Muscle of leg (tissue), 11 donors: ENCODE data around the gene AFAP1. TPM values are rescaled to one million over a fixed set of nuclear protein-coding genes. Genes with fewer than 3 reads are reported as not detected.
A peak's percentile ranks its signal among the peaks of the same experiment; 100 is the strongest.

Experiments used
- DNase-seq: peaks from one replicate; pipeline ENCODE4 v3.0.0; 2013
- H3K27ac ChIP-seq: one replicate; pipeline ENCODE4 v1.5.1; 2013; ENCODE audit warnings: mild to moderate bottlenecking, low read length, control low read depth
- H3K27me3 ChIP-seq: one replicate; pipeline ENCODE4 v1.6.1; 2013; ENCODE audit warnings: low read length; ENCODE audit not compliant: control insufficient read depth, insufficient read depth
- H3K36me3 ChIP-seq: one replicate; pipeline ENCODE4 v1.6.1; 2013; ENCODE audit warnings: low read length; ENCODE audit not compliant: control insufficient read depth, insufficient read depth
- H3K4me1 ChIP-seq: one replicate; pipeline ENCODE4 v1.6.1; 2013; ENCODE audit warnings: low read length; ENCODE audit not compliant: control insufficient read depth, insufficient read depth
- H3K4me3 ChIP-seq: one replicate; pipeline ENCODE4 v1.5.1; 2013; ENCODE audit warnings: low read length, control low read depth
- H3K9me3 ChIP-seq: replicated peaks from 2 replicates; pipeline ENCODE4 v1.6.1; 2013; ENCODE audit warnings: low read depth, low read length; ENCODE audit not compliant: control insufficient read depth
- WGBS: methylation state at CpG from one replicate; pipeline ENCODE4 v1.1.5; 2013; ENCODE audit warnings: missing lambda C conversion rate; ENCODE audit not compliant: insufficient coverage; 5-methylcytosine and 5-hydroxymethylcytosine counted together
- polyA plus RNA-seq, 8 donors: library from polyadenylated mRNA; unstranded; fragments of 120-200 nt; gene quantifications; one replicate each; pipeline versions ENCODE4 v1.2.1 to v1.2.3, GENCODE V29; 2013; ENCODE audit warnings: inconsistent platforms in 1 of 8, low replicate concordance in 1 of 8; ENCODE audit not compliant: insufficient read length in 8 of 8, insufficient read depth in 1 of 8
- total RNA-seq: library from RNA; stranded (reverse); fragments of 120-200 nt; gene quantifications from one replicate; pipeline ENCODE4 v1.2.4, GENCODE V29; 2013

The AFAP1 gene
- total and polyA plus RNA-seq, 9 donors = 21.9 to 43.0 (median 34.3) TPM

- WGBS = 66% methylated on average over 10 of the region's 13 CpGs
Measured at GRCh38 chr4:7721984-7722551, 217.6 kb downstream of the AFAP1 start.

GRCh38 chr4:7719354-7720174 lies 220.1 kb downstream of the AFAP1 start:
- Histone ChIP-seq H3K27ac (no peak overlapping the region), H3K9me3 (no peaks in the 10 kb centered on the region), H3K4me3 (no peak overlapping the region), H3K36me3 (peaks cover 6% of the 10 kb centered on the region), H3K4me1 (peaks cover 12% of the 10 kb centered on the region), H3K27me3 (peaks cover 24% of the 10 kb centered on the region)
- DNase-seq = peak; percentile 65
- WGBS = 24% methylated on average over 22 of the region's 33 CpGs

More at GRCh38 chr4:7721984-7722551, 217.6 kb downstream of the AFAP1 start:
- peaks cover 3% of the 10 kb centered on the region for H3K36me3 ChIP-seq
- peaks cover 22% of the 10 kb centered on the region for H3K27me3 ChIP-seq
- no peak overlapping the region for H3K27ac ChIP-seq
- H3K9me3 ChIP-seq = no peaks in the 10 kb centered on the region
- H3K4me1 ChIP-seq = peaks cover 12% of the 10 kb centered on the region
- DNase-seq = no peak
- no peak overlapping the region for H3K4me3 ChIP-seq

GRCh38 chr4:7717946-7718490 lies 221.6 kb downstream of the AFAP1 start:
- no peak overlapping the region for H3K4me3 ChIP-seq
- H3K27ac ChIP-seq = no peak overlapping the region
- peaks cover 24% of the 10 kb centered on the region for H3K27me3 ChIP-seq
- no peaks in the 10 kb centered on the region for H3K9me3 ChIP-seq
- peaks cover 6% of the 10 kb centered on the region for H3K36me3 ChIP-seq
- no peak for DNase-seq
- WGBS = 79% methylated on average over 20 of the region's 24 CpGs
- peaks cover 11% of the 10 kb centered on the region for H3K4me1 ChIP-seq

GRCh38 chr4:7717161-7717560 lies 222.5 kb downstream of the AFAP1 start:
- Histone ChIP-seq H3K4me3 (no peak overlapping the region), H3K27me3 (peaks cover 22% of the 10 kb centered on the region), H3K36me3 (peaks cover 6% of the 10 kb centered on the region), H3K4me1 (peaks cover 15% of the 10 kb centered on the region), H3K27ac (no peak overlapping the region), H3K9me3 (no peaks in the 10 kb centered on the region)
- no peak for DNase-seq
- 89% methylated on average over 7 of the region's 11 CpGs for WGBS

GRCh38 chr4:7716010-7716721 lies 223.5 kb downstream of the AFAP1 start:
- H3K27ac ChIP-seq = no peak overlapping the region
- peaks cover 6% of the 10 kb centered on the region for H3K36me3 ChIP-seq
- H3K9me3 ChIP-seq = no peaks in the 10 kb centered on the region
- DNase-seq = no peak
- peaks cover 19% of the 10 kb centered on the region for H3K4me1 ChIP-seq
- 84% methylated on average over 4 of the region's 6 CpGs for WGBS
- H3K27me3 ChIP-seq = peaks cover 19% of the 10 kb centered on the region
- no peak overlapping the region for H3K4me3 ChIP-seq

- Histone ChIP-seq H3K27me3 (peaks cover 15% of the 10 kb centered on the region), H3K27ac (no peak overlapping the region), H3K4me3 (no peak overlapping the region), H3K4me1 (peaks cover 24% of the 10 kb centered on the region), H3K36me3 (peaks cover 6% of the 10 kb centered on the region), H3K9me3 (no peaks in the 10 kb centered on the region)
- DNase-seq = no peak
- 90% methylated on average over 10 of the region's 11 CpGs for WGBS
Measured at GRCh38 chr4:7715271-7716009, 224.2 kb downstream of the AFAP1 start.

GRCh38 chr4:7714738-7715137 lies 224.9 kb downstream of the AFAP1 start:
- peaks cover 6% of the 10 kb centered on the region for H3K36me3 ChIP-seq
- no peaks in the 10 kb centered on the region for H3K9me3 ChIP-seq
- H3K4me1 ChIP-seq = peaks cover 24% of the 10 kb centered on the region
- WGBS = 89% methylated on average over 1 of the region's 1 CpG
- no peak overlapping the region for H3K27ac ChIP-seq
- peaks cover 12% of the 10 kb centered on the region for H3K27me3 ChIP-seq
- no peak overlapping the region for H3K4me3 ChIP-seq
- no peak for DNase-seq

GRCh38 chr4:7714176-7714575 lies 225.5 kb downstream of the AFAP1 start:
- 96% methylated on average over 17 of the region's 20 CpGs for WGBS
- H3K27me3 ChIP-seq = peaks cover 6% of the 10 kb centered on the region

GRCh38 chr4:7713757-7714156 lies 225.9 kb downstream of the AFAP1 start:
- DNase-seq = no peak
- 90% methylated on average over 6 of the region's 7 CpGs for WGBS
- H3K27me3 ChIP-seq = peaks cover 3% of the 10 kb centered on the region
- peaks cover 6% of the 10 kb centered on the region for H3K36me3 ChIP-seq
- H3K9me3 ChIP-seq = no peaks in the 10 kb centered on the region
- H3K4me1 ChIP-seq = peaks cover 19% of the 10 kb centered on the region
- no peak overlapping the region for H3K27ac ChIP-seq
- no peak overlapping the region for H3K4me3 ChIP-seq

More at GRCh38 chr4:7714176-7714575, 225.5 kb downstream of the AFAP1 start:
- peaks cover 18% of the 10 kb centered on the region for H3K4me1 ChIP-seq
- DNase-seq = no peak
- peaks cover 6% of the 10 kb centered on the region for H3K36me3 ChIP-seq
- no peak overlapping the region for H3K27ac ChIP-seq
- H3K4me3 ChIP-seq = no peak overlapping the region
- H3K9me3 ChIP-seq = no peaks in the 10 kb centered on the region
